Chondrocyte (in vitro differentiated cells): ENCODE data around the gene MELK. TPM values are rescaled to one million over a fixed set of nuclear protein-coding genes. Genes with fewer than 3 reads are reported as not detected.

Experiments
- DNase-seq: peaks from one replicate; pipeline ENCODE4 v3.0.0; 2021; ENCODE audit warnings: mixed read lengths, low spot score
- H3K27ac Mint-ChIP-seq: one replicate; pipeline ENCODE4 v1.8.0; 2021; ENCODE audit warnings: mild to moderate bottlenecking, moderate library complexity, mixed read lengths; ENCODE audit not compliant: unreplicated experiment
- H3K27me3 Mint-ChIP-seq: 2 replicates; pipeline ENCODE4 v1.8.0; 2021; ENCODE audit warnings: low read depth, mixed read lengths
- H3K36me3 Mint-ChIP-seq: 2 replicates; pipeline ENCODE4 v1.8.0; 2021; ENCODE audit warnings: low read depth, mixed read lengths
- H3K4me1 Mint-ChIP-seq: 2 replicates; pipeline ENCODE4 v1.8.0; 2021; ENCODE audit warnings: low read depth, mild to moderate bottlenecking, mixed read lengths
- H3K4me3 Mint-ChIP-seq: one replicate; pipeline ENCODE4 v1.8.0; 2021; ENCODE audit warnings: mild to moderate bottlenecking, moderate library complexity, mixed read lengths; ENCODE audit not compliant: unreplicated experiment
- H3K9me3 Mint-ChIP-seq: 2 replicates; pipeline ENCODE4 v1.8.0; 2021; ENCODE audit warnings: low read depth, mixed read lengths
- total RNA-seq: library from RNA; stranded (reverse); gene quantifications from 3 replicates; pipeline ENCODE4 v1.2.1, GENCODE V29; 2021
- TF ChIP-seq, protein P1 (sequence below): fragments of 200-600 bp; sonication (generic); IDR thresholded peaks from 2 replicates; pipeline ENCODE4 v1.5.0; 2021; ENCODE audit warnings: antibody characterized with exemption, mild to moderate bottlenecking, moderate library complexity

The MELK gene
- total RNA-seq, 1 donor from 2014 or later: 10.4 TPM

- H3K27ac Mint-ChIP-seq: no peak overlapping the region
- TF ChIP-seq, protein P1, sequence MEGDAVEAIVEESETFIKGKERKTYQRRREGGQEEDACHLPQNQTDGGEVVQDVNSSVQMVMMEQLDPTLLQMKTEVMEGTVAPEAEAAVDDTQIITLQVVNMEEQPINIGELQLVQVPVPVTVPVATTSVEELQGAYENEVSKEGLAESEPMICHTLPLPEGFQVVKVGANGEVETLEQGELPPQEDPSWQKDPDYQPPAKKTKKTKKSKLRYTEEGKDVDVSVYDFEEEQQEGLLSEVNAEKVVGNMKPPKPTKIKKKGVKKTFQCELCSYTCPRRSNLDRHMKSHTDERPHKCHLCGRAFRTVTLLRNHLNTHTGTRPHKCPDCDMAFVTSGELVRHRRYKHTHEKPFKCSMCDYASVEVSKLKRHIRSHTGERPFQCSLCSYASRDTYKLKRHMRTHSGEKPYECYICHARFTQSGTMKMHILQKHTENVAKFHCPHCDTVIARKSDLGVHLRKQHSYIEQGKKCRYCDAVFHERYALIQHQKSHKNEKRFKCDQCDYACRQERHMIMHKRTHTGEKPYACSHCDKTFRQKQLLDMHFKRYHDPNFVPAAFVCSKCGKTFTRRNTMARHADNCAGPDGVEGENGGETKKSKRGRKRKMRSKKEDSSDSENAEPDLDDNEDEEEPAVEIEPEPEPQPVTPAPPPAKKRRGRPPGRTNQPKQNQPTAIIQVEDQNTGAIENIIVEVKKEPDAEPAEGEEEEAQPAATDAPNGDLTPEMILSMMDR: no peak
- peaks cover 6% of the 10 kb centered on the region for H3K4me1 Mint-ChIP-seq
- no peaks in the 10 kb centered on the region for H3K27me3 Mint-ChIP-seq
- peaks cover 18% of the 10 kb centered on the region for H3K9me3 Mint-ChIP-seq
- DNase-seq: no peak
- peaks cover 6% of the 10 kb centered on the region for H3K36me3 Mint-ChIP-seq
- no peak overlapping the region for H3K4me3 Mint-ChIP-seq
Observed at GRCh38 chr9:36686471-36686870, 113.8 kb downstream of the MELK start.

DNA sequence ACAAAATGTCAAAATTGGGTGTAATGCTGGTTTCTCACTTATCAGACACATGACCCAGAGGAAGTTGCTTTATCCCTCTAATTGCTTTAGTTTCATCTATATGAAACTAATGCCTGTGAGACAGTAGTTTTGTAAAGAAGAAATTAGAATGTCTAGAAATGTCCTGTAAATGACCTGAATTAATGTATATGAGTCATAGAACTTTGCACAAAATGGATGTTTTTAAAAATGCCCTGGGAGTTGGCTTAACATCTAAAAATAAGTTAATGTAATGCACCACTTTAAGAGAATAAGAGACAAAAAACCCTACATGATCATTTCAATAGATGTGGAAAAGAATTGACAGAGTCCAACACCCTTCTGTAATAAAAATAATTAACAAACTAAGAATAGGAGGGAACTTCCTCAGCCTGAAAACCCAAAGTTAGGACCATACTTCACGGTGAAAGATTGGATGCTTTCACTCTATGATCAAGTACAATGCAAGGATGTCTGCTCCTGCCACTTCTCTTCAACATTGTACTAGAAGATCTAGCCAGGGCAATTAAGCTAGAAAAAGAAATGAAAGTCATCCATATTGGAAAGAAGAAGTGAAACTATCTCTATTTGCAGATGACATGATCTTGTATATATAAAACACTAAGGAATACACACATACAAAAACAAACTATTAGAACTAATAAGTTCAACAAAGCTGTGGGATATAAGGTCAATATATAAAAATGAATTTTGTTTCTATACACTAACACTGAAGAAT is 117.9 kb downstream of the MELK start:
- Mint-ChIP-seq H3K4me3 (no peak overlapping the region), H3K9me3 (peaks cover 8% of the 10 kb centered on the region), H3K27me3 (no peaks in the 10 kb centered on the region), H3K4me1 (peaks cover 6% of the 10 kb centered on the region), H3K36me3 (peaks cover 2% of the 10 kb centered on the region), H3K27ac (no peak overlapping the region)
- TF ChIP-seq, protein P1: no peak
- no peak for DNase-seq

DNA sequence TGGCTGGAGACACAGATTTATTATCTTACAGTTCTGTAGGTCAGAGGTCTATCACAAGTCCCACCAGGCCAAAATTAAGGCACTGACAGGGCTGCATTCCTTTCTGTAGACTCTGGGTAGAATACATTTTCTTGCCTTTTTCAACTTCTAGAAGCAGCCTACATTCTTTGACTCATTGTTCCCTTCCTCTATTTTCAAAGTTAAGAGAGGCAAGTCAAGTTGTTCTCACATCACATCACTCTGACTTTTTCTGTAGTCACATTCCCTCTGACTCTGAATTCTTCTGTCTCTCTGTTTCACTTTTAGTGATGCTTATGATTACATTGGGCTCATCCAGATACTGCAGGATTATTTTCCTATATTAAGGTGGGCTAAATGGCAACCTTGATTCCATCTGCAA is 119.0 kb downstream of the MELK start:
- TF ChIP-seq, protein P1: no peak
- DNase-seq: no peak

DNA sequence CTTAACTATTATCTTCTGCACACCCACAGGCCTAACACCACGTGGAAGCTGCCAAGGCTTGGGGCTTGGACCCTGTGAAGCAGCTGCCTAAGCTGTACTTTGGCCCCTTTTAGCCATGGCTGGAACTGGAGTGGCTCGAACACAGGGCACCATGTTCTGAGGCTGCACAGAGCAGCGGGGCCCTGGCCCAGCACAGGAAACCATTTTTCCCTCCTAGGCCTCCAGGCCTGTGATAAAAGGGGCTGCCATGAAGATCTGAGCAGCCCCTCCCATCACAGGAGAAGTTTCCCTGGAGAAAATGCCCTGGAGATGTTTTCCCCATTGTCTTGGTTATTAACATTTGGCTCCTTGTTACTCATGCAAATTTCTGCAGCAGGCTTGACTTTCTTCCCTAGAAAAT is 126.3 kb downstream of the MELK start:
- DNase-seq: no peak
- H3K4me1 Mint-ChIP-seq: no peaks in the 10 kb centered on the region
- peaks cover 6% of the 10 kb centered on the region for H3K9me3 Mint-ChIP-seq
- peaks cover 7% of the 10 kb centered on the region for H3K36me3 Mint-ChIP-seq
- H3K4me3 Mint-ChIP-seq: no peak overlapping the region
- TF ChIP-seq, protein P1: no peak
- H3K27me3 Mint-ChIP-seq: peaks cover 46% of the 10 kb centered on the region
- H3K27ac Mint-ChIP-seq: no peak overlapping the region

More for the DNA sequence above, 119.0 kb downstream of the MELK start:
- Mint-ChIP-seq H3K4me1 (peaks cover 6% of the 10 kb centered on the region), H3K27ac (no peak overlapping the region), H3K9me3 (peaks cover 8% of the 10 kb centered on the region), H3K27me3 (peaks cover 2% of the 10 kb centered on the region), H3K4me3 (no peak overlapping the region), H3K36me3 (peaks cover 2% of the 10 kb centered on the region)

DNA sequence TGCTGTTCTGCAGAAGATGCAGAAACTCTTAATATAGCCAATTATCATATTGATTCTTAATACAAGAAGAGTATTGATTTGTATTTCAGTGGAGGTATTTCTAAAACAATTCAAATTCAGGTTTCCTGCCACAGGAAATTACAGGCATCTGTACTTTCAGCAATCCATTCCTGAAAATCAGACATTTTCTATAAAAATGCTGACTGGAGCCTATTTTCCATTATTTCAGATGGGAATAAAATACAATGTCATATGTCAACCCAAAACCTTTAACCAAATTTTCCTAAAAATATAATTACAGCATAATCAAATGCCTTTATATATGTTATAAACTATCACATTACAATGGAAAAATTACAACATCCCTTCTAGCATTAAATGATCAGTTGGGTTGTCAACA is 131.5 kb downstream of the MELK start:
- Mint-ChIP-seq H3K4me1 (no peaks in the 10 kb centered on the region), H3K27ac (no peak overlapping the region), H3K36me3 (peaks cover 6% of the 10 kb centered on the region), H3K4me3 (no peak overlapping the region), H3K9me3 (peaks cover 4% of the 10 kb centered on the region), H3K27me3 (peaks cover 52% of the 10 kb centered on the region)
- TF ChIP-seq, protein P1: no peak
- DNase-seq: no peak
